ENCODE measurements around the gene EIF2AK2.

The EIF2AK2 gene

GRCh38 chr2:37119157-37119556 lies 37.6 kb downstream of the EIF2AK2 start:
- TF ChIP-seq CTCF (conservative IDR thresholded peaks at IDR 0.05; ENCODE audit: low read length), result no peak
- H3K4me3 ChIP-seq (ENCODE audit: low read length), result no peak overlapping the region
- DNase-seq (ENCODE audit: low read depth), result no peak

GRCh38 chr2:37117566-37117965 lies 39.2 kb downstream of the EIF2AK2 start:
- no peak for DNase-seq (ENCODE audit: low read depth)
- TF ChIP-seq CTCF (conservative IDR thresholded peaks at IDR 0.05; ENCODE audit: low read length), result no peak
- no peak overlapping the region for H3K4me3 ChIP-seq (ENCODE audit: low read length)

GRCh38 chr2:37111958-37112357 lies 44.8 kb downstream of the EIF2AK2 start:
- DNase-seq (ENCODE audit: low read depth), result no peak
- no peak overlapping the region for H3K4me3 ChIP-seq (ENCODE audit: low read length)
- TF ChIP-seq CTCF (conservative IDR thresholded peaks at IDR 0.05; ENCODE audit: low read length), result no peak

- TF ChIP-seq CTCF (conservative IDR thresholded peaks at IDR 0.05; ENCODE audit: low read length), result no peak
- no peak overlapping the region for H3K4me3 ChIP-seq (ENCODE audit: low read length)
- no peak for DNase-seq (ENCODE audit: low read depth)
Measured at GRCh38 chr2:37110306-37111212, 46.2 kb downstream of the EIF2AK2 start.

GRCh38 chr2:37109523-37109922 lies 47.3 kb downstream of the EIF2AK2 start:
- no peak overlapping the region for H3K4me3 ChIP-seq (ENCODE audit: low read length)
- DNase-seq (ENCODE audit: low read depth), result no peak
- TF ChIP-seq CTCF (conservative IDR thresholded peaks at IDR 0.05; ENCODE audit: low read length), result no peak

GRCh38 chr2:37105150-37105549 lies 51.6 kb downstream of the EIF2AK2 start:
- TF ChIP-seq CTCF (conservative IDR thresholded peaks at IDR 0.05; ENCODE audit: low read length), result no peak
- no peak for DNase-seq (ENCODE audit: low read depth)

GRCh38 chr2:37104178-37104577 lies 52.6 kb downstream of the EIF2AK2 start:
- no peak overlapping the region for H3K4me3 ChIP-seq (ENCODE audit: low read length)
- TF ChIP-seq CTCF (conservative IDR thresholded peaks at IDR 0.05; ENCODE audit: low read length), result no peak
- no peak for DNase-seq (ENCODE audit: low read depth)

More at GRCh38 chr2:37105150-37105549, 51.6 kb downstream of the EIF2AK2 start:
- no peak overlapping the region for H3K4me3 ChIP-seq (ENCODE audit: low read length)

Measured in AG10803 (cell line).